GM08714 (cell line): ENCODE results near the gene ABI1.
A peak's percentile ranks its signal among the peaks of the same experiment; 100 is the strongest.

Experiments
- H3K4me3 ChIP-seq: fragments of 200-500 bp; sonication (Bioruptor generic); 2 replicates; pipeline ENCODE4 v1.5.1; 2014; ENCODE audit warnings: mild to moderate bottlenecking, low read length, inconsistent platforms
- ZNF274 ChIP-seq: IDR thresholded peaks from 2 replicates; pipeline ENCODE4 v1.6.1; 2012; ENCODE audit warnings: mild to moderate bottlenecking, low read depth, low read length

Gene ABI1

DNA sequence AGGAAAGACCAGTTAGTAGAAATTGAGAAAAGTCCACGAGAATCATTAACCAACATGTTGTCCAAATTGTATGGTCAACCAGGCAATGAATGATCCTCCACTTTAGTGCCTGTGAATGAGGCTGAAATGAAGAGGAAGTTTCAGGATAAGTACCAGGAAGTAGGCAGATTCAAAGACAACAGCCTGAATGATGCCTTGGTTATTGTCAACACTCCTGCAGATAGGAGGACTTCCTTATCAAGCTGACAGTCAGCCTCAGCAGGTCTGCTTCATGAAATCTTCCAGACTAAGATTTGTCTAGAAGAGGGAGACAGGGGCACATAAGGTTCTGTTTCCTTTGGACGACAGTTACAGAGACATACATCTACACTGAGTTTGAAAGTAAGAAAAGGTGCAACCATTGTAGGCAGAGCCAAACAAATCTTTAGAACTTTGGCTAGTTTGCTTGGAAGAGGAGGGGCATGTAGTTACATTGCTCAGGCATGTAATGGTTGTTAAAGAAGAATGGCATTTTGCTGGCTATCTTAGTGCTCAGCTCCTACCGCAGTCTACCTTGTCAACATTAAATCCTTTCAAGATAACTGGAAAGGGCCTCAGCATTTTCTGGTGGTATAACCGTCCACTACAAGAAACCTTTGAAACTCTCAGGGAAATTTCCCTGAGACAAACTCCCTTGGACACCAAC is 81.4 kb downstream of the ABI1 start:
- TF ChIP-seq ZNF274: no peak
- no peak overlapping the region for H3K4me3 ChIP-seq

DNA sequence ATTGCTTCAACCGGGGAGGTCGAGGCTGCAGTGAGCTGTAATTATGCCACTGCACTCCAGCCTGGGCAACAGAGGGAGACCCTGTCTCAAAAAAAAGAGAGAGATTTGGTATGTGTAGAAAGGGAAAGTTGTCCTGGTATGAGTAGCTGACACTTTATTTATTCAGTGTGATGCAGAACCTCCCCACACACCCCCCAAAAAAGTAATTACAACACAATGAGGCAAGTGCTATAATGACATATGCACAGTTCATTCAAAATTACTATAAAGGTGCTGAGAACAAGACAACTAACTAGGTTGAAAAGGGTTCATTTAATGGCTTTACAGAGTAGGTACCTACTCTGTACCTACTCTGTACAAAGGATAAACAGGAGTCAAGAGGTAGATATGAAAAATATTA is 83.1 kb downstream of the ABI1 start:
- no peak overlapping the region for H3K4me3 ChIP-seq
- no peak for TF ChIP-seq ZNF274

DNA sequence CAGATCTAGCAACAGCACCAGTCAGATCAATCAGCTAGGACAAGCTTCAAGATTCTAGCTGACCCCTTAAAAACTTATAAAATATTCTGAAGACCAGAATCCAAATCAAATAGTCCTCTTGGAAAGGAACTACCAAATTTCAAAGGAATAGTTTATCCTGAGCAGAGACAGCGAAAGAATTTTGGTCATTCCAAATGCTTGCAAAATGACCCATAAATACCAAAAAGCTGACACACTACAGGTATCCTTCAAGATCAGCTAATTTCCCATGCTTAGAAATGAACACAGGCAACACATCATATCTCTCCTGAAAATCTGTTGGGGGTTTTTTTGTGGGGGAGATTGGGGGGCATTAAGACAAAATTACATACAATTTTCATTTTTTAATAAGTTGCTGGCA is 84.5 kb downstream of the ABI1 start:
- TF ChIP-seq ZNF274: no peak
- H3K4me3 ChIP-seq: no peak overlapping the region

DNA sequence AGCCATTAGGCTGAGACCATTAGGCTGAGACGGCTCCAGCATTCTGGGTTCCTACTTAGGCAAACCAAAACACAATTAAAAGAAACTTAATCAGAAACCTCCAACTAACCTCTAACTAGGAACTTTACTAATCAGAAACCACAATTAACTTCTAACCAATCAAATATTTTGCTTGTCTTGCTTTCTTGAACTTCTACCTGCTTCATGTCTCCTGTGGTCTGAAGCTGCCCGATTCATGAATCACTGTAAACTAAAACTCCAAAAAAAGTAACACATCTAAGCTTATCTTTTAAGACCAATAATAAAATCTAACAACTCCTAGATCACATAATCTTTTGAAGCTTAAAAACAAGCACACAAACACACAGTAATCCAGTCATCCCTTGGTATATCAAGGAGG is 87.1 kb downstream of the ABI1 start:
- H3K4me3 ChIP-seq: no peak overlapping the region
- no peak for TF ChIP-seq ZNF274

DNA sequence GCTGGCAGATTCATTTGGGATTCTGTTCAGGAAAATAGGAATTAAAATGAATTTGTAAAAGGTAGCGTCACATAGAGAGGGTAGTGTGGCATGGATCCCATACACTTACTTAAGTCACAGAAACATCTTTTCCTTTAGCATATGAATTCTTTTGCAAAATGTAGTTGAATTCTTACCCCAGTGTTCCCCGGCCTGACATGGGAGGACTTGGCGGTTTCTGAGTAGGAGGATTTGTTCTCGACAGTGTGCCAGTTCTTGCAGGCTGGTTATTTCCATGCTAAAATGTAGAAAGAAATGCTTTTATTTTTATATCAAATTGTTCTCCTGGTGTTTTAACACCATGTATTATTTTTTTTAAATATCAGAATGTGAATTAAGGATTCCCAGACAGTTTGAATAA is 90.7 kb downstream of the ABI1 start:
- TF ChIP-seq ZNF274: no peak
- H3K4me3 ChIP-seq: no peak overlapping the region

DNA sequence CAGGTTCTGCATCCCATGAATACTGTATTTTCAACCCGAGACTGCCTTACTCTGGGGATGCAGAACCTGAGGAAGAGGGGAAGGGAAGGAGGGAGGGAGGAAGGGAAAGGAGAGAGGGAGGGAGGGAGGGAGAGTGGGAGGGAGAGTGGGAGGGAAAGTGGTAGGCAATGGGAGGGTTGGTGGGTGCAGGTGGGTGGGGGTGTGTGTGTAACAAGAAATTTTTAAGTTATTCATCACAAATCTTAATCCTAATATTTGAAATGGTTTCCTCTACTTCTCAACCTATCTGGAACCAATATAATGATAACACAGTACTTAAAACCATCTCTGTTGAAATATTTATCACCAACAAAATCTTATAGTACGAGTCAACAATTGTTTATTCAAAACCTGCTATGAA is 95.2 kb downstream of the ABI1 start:
- H3K4me3 ChIP-seq: no peak overlapping the region
- TF ChIP-seq ZNF274: no peak

DNA sequence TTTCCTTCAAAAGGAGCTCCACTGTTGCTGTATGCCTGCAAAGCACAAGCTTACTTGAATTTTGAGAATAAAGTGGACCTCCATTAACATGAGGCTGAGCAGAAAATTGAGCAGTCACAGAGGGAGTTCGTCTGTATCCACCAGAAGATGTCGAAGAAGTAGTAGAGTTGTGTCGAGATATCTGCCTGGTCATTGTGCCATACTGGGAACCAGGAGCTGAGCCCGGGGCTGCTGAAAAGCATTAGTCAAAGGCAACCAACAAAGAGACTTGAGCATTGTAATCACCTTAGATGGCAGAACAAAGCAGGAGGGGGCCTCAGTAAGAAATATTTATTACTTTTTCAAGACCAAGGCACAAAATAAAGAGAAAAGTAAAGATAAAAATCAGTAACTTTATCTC is 101.8 kb downstream of the ABI1 start:
- H3K4me3 ChIP-seq: no peak overlapping the region
- TF ChIP-seq ZNF274: no peak

DNA sequence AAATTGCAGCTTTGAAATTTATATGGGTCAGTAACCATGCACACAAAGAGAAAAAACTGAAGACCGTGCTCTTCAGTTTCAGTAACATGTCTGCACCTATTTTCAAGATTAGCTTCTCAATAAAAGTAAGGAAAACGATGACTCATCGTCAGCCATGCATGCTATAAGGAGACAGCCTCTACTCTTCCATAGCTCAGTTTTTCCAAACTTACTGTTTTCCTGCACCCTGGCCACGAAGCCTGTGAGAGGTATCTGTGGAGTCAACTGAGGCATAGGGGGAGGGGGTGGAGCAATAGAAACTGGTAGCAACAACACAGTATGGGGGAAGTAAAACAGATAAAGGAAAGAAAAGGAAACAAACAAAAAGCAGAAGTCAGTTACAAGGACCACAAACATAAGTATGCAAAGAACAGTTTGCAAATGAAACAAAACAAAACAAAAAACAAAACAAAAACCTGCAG is 105.3 kb downstream of the ABI1 start:
- TF ChIP-seq ZNF274: no peak
- peak overlapping the region; percentile 49; the same call in 1 of the 2 replicates for H3K4me3 ChIP-seq

DNA sequence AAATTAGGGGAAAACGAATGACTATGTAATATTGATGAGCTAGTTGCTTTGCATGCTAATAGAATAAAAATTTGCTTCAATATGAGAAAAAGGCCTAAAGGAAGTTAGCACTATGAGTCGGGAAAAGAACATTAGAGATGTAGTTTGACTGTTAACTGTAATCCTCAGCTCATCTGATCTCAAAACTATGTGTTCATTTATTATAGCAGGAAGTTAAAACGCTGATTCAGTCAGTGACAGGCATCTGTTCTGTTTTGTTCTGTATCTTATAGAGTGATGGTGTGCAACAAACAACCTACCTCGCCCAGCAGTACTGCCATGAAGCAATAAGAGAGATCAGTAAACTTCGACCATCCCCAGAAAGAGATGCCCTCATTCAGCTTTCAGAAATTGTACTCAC is 114.7 kb downstream of the ABI1 start:
- TF ChIP-seq ZNF274: no peak
- H3K4me3 ChIP-seq: no peak overlapping the region

DNA sequence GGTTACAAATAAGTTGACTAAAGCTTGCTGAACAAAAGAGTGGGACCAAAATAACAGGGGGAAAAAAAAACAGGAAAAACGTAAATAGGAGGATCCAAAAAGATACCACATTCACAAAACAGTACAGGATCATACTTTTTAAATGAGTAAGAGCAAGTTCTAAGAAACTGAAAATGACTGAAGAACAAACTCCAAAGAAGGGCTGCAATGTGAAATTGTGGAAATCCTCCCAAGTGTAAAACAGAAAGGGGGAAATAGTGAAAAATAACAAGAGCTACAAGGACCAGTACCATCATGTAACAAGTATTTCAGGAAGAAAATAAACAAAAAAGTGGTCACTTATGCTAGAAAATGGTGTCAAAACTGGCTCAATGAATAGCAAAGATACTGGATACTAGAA is 116.9 kb downstream of the ABI1 start:
- H3K4me3 ChIP-seq: no peak overlapping the region
- TF ChIP-seq ZNF274: no peak

DNA sequence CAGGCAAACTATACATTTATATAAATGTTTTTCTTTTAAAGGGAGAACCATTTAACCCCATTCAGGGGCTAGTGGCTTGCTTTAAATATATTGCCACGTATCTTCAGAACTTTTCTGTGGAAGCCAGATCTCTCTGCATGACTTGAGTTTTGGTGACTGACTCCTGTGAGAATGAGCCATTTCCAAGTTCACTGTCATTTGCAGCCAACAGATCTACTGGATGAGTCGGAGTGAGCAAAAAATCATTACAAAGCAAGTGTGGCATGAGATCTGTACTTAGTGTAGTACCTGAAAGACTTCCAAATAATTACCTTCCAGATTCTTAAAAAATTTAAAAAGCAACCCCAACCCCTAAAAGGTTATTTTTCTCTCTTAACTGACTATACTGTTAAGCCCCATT is 117.7 kb downstream of the ABI1 start:
- H3K4me3 ChIP-seq: no peak overlapping the region
- no peak for TF ChIP-seq ZNF274

DNA sequence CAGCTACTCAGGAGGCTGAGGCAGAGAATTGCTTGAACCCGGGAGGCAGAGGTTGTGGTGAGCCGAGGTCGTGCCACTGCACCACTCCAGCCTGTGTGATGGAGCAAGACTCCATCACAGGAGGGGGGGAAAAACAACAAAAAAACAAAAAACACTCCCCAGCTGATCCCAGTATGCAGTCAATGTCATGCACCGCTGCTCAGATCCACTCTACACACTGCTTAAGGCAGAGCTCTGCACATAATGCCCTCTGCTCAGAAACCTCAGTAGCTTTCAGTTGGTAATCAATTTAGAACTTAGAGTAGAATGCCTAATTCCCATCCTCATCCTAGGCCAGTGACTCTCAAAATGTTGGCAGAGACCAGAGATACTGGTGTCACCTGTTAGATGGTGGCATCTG is 119.4 kb downstream of the ABI1 start:
- TF ChIP-seq ZNF274: no peak
- no peak overlapping the region for H3K4me3 ChIP-seq

DNA sequence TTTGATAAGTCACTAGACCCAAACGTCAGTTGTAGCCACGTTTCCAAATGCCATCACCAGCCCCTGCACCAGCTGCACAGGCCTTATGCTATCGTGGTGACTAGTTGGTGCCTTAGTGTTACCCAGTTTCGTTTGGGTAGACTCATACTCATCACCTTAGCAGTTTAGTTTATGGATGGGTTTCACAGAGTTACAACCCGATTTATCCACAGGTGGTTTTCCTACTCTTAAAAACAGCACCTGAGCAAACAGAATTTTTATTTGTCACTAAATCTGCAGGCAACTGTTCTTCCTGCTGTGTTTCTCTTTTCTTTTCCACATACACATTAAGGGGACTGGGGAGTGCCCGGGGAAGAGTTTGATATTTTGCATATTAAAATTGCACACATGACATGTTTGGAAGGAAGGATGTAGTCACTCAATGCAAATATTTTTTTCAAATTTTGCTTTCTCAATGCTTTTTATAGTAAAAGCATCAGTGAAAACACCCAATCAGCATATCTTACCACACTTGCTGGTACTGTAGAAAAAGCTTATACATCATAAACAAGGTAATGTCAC is 121.6 kb downstream of the ABI1 start:
- H3K4me3 ChIP-seq: no peak overlapping the region

DNA sequence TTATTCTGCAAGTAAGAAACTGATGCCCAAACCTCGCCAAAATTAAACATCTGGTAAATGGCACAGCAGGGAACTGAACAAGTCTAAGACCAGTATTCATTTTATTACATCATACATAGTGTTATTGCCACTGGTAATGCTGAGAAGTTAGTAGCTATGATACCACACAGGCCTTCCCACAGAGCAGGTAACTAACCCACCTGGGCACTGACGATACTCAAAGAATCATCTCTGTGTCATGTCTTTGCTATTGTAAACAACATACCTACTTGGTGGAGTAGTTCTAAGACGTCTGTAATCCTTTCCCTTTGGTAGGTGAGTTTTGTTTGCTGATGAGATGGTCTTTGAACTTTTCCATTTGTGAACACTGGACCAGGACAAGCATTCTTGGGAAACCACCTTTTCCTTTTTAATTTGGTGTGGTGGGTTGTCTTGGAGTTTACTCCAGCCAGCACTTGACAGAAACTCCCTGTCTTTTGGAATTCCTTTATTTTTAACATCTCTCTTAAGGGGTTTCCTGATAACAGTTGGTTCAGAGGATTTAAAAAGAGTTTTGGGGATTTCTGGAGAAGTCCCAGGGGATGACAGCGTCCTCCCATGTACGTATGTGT is 122.4 kb downstream of the ABI1 start:
- no peak for TF ChIP-seq ZNF274
- H3K4me3 ChIP-seq: no peak overlapping the region

More for the DNA sequence above, 121.6 kb downstream of the ABI1 start:
- TF ChIP-seq ZNF274: no peak

DNA sequence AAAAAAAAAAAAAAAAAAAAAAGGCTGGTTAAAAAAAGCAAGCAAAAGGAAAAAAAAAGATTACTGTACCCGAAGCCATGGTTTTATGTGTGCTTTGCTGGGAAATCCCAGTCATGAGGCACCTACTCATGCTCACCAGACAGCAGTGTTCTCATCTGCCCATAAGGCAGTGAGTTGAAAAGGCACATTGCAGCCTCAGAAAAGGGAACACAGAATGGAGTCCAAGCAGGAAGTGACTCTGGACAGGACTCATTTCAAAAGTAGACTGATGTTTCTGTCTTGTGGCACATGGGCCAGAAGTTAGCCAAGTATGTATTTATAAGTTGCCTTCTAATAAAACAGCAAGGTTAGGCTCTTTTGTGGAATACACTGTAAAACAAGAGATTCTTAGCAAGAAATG is 123.0 kb downstream of the ABI1 start:
- peak overlapping the region; percentile 4; the same call in 1 of the 2 replicates for H3K4me3 ChIP-seq
- TF ChIP-seq ZNF274: no peak
